HG03460 (cell line): ENCODE results near the gene ABAT.
"Not testable (repeated sequence)": the region's sequence is repeated elsewhere in the genome, so short reads cannot be mapped to it uniquely, and the experiment has no call there.

Experiments
- ATAC-seq: cut with Tn5 transposase; IDR thresholded peaks from one replicate; pipeline ENCODE4 v1.9.1; 2021; ENCODE audit not compliant: unreplicated experiment

The ABAT gene

DNA sequence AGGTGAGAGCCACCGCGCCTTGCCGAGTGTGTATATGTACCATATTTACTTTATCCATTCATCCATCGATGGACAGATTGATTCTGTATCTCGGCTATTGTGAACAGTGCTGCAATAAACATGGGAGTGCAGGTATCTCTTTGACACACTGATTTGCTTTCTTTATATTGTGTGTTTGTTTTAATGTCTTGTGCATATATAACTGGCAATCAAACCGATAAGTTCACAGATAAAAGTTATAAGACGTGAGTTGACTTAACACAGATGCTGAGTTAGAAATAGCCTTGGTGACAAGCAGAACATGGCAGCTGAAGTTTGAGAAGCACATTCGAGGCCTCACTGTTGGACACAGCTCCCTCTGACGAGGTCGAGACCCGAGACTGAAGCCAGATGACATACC is 99.8 kb downstream of the ABAT start:
- ATAC-seq: no peak

DNA sequence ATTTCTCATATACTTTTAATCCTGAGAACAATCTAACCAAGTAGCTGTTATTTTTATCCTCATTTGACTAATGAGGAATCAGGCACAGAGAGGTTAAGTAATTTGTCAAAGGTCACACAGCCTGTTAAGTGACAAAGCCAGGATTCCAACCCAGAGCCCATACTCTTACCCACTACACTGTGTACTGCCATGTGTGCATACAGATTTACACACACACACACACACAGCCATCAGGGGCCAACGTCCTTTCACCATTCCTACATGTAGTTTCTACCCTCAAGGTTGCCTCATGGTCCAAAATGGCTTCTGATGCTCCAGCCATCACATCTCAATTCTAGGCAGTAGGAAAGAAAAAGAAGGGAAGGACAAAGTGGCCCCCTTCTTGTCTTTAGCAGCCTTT is 100.9 kb downstream of the ABAT start:
- no peak for ATAC-seq

DNA sequence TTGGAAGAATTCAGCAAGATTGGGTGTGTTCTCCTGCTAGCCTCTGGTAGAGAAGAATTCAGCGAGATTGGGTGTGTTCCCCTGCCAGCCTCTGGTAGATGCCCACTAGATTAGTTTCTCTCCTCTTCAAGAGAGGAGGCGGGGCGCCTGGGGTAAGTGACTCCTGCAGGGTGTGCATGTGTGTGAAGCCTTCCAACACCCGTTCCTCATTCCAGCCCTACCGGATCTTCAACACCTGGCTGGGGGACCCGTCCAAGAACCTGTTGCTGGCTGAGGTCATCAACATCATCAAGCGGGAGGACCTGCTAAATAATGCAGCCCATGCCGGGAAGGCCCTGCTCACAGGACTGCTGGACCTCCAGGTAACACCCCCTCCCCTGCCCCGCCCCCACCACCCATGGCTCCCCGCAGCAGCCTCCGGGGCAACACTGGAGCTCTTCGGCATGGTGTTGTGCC is 101.7 kb downstream of the ABAT start:
- no peak for ATAC-seq

DNA sequence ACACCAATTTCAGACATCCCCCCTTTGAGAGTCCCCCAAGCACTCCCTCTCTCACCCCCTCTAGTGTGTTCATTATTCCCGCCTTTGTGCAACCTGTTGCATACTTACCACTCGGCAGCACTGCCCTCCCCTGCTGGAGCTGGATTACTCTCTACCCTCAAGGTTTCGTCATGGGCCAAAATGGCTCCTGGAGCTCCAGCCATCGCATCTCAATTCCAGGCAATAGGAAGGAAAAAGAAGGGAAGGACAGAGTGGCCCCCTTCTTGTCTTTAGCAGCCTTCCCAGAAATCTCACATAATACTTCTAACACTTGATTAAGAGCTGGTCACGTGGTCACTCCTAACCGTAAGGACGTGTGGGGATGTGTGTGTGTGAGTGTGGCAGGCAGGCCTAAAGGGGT is 102.8 kb downstream of the ABAT start:
- ATAC-seq: no peak

DNA sequence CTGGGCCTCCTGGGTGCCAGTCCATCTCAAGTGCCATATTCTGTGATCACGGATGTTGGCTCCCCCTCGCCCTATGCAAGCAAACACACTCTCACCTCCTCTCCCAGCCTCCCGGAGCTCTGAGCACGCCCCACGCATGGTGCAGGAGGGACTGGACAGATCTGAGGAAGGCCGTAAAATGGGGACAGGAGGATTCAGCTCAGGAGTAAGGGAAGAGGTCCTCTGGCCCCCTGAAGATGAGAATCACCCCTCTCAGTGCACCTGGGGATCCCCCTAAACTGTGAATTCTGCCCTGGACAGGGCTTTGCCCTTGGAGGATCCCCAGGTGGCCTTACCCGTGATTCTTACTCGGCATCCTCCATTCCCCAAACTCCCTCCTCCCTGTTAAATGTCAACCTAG is 107.4 kb downstream of the ABAT start:
- no peak for ATAC-seq

DNA sequence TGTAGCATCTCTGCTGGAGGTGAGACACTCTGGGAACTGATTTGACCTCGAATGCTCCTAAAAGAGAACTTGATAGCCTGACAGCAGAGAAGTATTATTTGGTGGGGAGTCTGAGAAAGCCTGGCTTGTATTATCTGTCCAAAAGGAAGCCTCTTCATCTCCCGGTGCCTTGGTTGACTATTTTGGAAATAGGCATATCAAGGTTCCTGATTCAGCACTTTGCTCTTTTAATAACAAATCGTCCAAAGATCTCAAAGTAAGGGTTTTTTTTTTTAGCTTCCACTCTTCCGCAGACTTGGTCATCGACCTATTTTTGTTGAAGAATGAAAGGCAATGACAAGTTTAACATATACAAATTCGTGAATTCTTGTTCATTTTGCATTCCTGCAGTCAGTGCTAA is 108.3 kb downstream of the ABAT start:
- no peak for ATAC-seq

DNA sequence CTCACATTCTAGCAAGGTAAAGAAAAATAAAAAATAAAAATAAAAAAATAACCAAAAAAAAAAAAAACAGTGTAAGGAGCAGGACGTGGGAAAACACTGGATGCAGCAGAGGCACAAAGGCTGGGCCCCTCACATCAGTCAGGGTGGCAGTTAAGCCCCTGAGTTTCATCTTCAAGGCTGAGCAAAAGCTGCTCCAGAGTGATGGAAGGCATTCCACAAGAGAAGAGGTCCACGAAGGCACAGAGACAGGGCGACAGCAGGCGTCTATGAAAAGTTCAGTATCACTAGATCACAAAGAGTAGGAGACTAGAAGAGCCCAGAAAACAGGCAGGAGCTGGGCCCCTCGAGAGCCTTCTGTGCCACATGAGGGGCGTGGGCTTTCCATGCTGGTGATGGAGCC is 111.0 kb downstream of the ABAT start:
- ATAC-seq: no peak

DNA sequence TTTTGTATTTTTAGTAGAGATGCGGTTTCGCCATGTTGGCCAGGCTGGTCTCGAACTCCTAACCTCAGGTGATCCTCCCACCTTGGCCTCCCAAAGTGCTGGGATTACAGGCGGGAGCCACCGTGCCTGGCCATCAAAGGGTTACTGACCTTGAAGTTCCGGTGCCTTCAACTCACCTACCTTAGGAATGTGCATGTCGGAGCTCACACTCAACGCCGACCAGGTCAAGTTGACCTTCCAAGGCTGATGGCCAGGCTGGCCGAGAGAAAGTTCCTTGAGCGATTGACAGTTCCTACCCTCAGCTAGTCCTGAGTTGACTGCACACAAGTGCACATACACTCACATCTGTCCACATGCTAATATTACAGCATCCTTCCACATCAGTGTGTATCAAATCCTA is 111.9 kb downstream of the ABAT start:
- not testable (repeated sequence) for ATAC-seq

DNA sequence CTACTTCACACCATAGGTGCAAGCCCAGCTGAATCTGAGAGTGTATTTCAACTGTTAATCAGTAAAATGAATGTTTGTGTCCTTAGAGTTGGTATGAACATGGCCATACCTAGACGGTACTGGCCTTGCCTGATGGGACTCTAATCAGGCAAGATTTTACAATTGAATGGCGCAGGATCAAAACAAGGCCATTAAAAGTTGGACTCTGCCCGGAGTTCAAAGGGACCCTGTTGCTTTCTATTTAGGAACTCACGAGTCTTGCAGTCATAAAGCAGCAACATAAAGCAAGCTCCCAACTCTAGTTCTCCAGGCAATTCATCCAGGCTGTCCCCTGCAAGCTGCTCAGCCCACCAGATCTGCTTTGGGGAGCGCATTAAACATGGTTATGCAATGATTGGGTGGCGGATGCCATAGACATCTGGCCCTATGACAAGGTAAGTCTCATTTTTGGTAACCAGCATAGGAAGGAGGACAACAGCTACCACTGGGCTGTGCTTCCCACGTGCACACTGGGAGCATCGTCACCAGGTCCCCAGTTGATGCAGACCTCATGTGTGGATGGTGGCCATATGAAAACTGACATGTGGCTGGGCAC is 114.3 kb downstream of the ABAT start:
- no peak for ATAC-seq

DNA sequence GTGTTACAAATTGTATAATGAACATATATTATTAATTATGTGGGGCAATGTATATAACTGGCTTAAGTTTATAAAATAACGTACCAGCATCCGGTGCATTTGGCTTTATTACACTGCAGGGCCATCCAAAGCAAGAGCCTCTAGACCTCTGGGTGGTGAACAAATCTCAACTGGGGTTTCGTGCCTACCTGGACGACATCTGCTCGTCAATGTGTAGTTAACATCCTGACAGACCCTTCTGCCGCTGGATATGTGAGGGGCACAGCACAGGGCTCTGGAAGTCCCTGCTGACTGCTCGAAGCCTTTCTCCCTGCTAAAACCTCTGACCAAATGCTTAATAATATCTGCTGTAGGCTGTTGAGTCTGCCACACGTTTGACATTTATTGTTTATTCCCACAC is 120.7 kb downstream of the ABAT start:
- no peak for ATAC-seq

DNA sequence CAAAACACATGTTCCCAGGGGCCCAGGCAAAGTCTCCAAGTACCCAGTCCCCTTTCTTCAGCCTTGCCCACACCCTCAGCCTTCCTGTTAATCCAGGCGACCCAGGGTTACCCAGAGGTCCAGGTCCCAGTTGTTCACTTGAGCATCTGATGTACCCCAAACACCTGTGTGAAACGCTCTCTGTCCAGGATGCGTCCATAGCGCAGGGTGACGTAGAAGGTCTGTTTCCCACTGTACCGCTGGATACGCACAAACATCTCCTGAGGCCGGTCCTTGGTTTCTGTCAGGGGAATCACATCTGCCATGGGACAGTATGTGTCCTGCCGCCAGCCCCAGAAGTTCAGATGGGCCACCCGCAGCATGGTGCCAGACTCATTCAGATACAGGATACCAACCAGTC is 121.4 kb downstream of the ABAT start:
- ATAC-seq: no peak

DNA sequence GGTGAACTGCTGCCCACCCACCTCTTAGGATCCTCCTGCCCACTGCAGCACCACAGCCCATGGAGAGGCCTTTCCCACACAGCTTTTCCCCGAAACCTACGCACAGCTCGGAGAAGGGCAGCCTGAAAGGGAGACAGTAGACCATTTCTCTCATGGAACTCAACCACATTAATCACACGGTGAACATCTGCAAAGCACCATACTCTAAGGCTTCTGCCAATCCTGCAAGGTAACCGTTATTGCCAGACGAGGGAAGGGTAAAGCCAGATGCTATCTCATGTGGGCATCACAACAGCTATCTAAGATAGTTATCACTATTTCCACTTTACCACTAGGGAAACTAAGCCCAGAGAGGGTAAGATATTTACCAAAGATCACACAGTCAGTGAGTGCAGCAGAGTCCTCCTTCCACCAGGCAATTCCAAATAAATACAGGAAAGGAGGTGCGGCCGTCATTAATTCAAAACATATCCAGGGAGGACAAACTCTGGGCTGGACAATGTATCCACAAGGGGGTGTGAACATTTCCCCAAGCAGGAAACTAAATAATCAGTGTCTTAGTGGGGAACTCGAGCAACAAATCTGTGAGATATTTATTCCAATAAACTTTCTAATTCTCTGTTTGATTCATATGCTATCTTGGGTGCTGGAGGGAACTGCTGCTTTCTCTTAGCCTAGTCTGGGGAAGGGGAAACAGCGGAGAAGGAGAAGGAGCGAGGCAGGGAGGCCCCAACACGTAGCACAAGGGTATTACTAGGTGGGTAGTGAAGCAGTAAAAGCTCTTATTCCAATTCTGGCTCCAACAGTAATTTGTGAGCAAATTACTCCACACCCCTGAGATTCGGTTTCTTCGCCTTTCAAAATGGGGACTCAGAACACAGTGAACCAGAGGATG is 122.3 kb downstream of the ABAT start:
- ATAC-seq: no peak

DNA sequence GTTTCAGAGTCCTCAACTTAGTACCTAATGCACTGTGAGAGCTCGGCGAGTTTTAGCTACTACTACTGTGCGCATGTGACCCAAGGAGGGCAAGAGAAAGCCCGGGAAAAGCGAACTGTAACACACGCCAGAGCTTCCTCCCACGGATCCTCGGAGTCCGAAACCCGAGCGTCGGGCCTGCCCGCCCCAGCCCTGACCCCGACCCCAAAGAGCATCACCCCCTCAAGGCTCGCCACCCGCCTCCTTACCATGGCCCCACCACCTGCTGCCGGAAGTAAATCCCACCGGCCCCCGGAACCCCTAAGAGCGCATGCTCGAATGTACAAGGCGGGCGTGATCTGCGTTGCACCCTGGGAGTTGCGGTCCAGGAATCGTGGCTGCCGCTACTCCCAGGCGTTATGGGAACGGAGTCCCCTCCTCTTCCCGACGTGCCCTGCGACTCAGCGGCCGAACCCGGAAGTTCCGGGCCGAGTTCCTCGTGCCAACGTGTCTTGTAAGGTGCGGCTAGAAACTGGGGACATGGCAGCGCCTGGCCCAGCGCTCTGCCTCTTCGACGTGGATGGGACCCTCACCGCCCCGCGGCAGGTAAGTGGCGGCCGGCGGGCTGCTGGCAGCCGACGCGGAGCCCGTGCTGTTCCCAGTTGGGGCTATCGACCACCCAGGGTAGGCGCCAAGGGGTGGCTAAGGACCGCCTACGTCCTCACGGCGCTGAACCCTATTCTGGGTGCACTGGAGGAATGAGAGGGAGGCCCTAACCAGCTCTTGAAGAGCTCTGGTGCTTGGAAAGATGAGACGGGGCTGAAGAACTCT is 123.2 kb downstream of the ABAT start, which contains the start of the genes PMM2 and TMEM186:
Gene PMM2 (plus strand): TSS at position 476 of the 810 bp plus-strand sequence. CDS start 44 bp downstream, at position 520.
Gene TMEM186 (minus strand): TSS at position 276 of the 810 bp plus-strand sequence. CDS start 25 bp downstream, at position 251.
- peak; percentile 90 for ATAC-seq

DNA sequence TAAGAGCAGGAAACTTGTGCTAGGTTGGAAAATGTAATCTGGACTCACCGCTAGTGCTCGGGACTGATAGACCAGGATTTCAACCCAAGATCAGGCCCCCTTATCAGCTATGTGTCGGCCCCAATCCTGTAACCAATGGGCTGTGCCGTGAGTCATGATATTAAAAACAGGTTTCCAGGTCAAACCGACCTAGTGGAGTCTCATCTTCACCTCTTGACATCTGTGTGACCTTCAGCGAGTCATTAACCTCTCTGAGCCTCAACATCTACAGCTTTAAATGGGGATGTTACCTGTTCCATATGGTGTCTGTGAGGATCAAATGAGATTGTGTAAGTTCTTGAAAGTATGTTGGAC is 123.7 kb downstream of the ABAT start:
- ATAC-seq: peak; percentile 1

DNA sequence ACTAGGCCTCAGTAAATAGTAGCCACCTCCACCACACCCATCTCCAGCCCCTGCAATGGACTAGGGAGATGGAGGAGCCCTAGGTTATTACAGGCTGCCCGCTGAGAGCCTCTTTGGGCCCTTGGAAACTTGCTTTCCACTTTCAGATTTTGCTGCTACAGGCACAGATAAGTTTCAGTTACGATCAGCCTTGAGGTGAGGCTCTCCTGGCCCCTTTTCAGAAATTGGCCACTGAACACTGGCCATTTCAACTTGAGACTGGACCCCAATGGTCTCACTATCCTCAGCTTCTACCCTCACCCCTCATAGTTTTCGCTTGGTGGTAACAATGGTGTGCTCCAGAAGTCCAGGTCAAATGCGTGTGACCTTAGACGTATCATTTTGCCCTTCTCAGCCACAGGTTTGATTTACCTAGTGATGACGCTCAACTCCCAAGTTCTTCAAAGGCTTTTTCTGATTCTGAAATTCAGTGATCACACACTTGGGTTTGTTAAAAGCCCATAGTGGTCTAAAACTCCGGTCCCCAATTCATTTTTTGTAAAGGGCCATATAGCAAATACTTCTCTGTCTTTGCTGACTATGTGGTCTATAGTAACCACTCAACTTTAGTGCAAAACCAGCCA is 124.2 kb downstream of the ABAT start:
- ATAC-seq: no peak

DNA sequence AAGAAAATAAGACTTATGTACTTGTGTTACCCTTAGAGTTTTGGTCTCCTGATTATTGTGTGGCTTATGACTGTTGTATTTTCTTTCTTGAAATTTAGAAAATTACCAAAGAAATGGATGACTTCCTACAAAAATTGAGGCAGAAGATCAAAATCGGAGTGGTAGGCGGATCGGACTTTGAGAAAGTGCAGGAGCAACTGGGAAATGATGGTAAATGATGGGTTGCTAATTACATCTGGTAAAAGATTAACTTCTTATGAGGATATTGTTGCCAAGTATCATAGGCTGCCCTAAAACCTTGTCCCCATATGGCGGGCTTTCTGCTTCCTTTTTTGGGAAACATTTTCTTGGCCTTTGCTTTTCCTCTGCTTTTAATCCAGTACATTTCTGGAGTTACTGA is 127.3 kb downstream of the ABAT start:
- ATAC-seq: no peak

DNA sequence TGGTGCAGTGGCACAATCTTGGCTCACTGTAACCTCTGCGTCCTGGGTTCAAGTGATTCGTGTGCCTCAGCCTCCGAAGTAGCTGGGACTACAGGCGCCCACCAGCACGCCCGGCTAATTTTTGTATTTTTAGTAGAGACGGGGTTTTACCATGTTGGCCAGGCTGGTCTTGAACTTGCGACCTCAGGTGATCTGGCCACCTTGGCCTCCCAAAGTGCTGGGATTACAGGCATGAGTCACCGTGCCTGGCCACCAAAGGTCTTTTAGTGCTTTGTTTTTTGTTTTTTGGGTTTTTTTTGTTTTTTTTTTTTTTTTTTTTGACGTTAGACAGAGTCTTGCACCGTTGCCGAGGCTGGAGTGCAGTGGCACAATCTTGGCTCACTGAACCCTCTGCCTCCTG is 129.3 kb downstream of the ABAT start:
- not testable (repeated sequence) for ATAC-seq

DNA sequence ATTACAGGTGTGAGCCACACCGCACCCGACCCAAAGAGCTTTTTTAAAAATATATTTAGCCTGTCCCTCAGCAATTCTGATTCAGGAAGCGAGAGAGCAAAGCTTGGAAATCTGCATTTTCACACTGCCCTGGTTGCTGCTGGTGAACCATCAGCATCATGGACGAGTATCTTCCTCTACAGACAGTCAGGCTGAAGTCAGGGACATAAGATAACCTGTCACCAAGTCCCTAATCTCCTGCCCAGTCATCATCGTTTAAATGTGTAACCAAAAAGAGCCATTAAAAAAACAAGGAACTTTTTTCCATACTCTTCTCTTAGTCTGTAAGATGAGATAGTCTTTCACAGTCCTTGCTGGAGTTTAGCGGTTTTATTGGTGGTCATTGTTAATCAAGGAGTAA is 129.9 kb downstream of the ABAT start:
- ATAC-seq: no peak

DNA sequence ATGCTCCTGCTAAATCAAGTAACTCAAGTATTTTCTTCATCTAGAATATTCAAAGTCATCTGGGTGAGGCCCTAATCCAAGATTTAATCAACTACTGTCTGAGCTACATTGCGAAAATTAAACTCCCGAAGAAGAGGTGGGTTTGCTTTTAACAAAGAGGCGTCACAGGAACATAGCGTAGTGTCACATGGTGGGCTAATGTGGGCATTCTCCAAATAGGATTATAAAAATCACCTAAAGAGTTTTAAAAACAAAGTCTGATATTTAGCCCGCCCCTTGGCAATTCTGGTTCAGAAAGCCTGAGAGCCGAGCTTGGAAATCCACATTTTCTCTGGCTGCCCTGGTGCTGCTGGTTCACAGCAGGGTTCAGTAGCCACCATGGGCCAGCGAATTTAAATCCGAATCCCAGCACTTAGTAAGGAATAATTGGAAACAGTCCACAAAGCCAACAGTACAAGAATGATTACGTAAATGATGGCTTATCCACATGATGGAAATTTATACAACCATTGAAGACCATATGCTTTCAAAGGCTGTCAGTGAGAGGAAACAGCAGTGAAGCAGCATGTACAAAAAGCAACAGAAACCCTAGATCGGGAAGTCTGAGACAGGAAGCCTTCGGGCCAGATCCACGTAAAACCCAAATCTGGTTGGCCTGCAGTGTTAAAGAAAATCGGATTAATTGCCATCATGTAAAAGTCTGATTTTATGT is 132.0 kb downstream of the ABAT start:
- no peak for ATAC-seq

DNA sequence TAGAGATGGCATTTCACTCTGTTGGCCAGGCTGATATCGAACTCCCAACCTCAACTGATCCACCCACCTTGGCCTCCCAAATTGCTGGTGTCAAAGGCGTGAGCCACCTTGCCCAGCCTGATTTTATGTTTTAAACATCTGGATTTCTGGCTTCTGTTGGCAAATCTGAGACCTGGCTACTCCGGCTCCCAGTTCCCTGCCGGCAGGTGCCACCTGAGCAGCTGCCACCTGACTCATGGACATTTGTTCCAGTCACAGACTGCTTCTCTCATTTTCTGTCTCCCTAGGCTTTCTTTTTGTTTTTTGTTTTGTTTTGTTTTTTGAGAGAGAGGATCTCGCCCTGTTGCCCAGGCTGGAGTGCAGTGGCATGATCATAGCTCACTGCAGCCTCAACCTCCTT is 132.8 kb downstream of the ABAT start:
- ATAC-seq: no peak
